Parathyroid adenoma (tissue), 2 donors: ENCODE results near the gene KRTAP16-1.

ENCODE experiments used
- H2AFZ ChIP-seq: fragments of 300-600 bp; sonication (generic); one replicate; pipeline ENCODE4 v1.7.0; 2017; ENCODE audit warnings: antibody characterized with exemption, mild to moderate bottlenecking
- H3K27ac ChIP-seq: fragments of 300-600 bp; sonication (generic); one replicate; pipeline ENCODE4 v1.7.0; 2017
- H3K27me3 ChIP-seq: fragments of 300-600 bp; sonication (generic); one replicate; pipeline ENCODE4 v1.7.0; 2017; ENCODE audit warnings: low read length; ENCODE audit not compliant: control insufficient read depth, insufficient read depth
- H3K36me3 ChIP-seq: fragments of 300-600 bp; sonication (generic); one replicate; pipeline ENCODE4 v1.7.0; 2017; ENCODE audit warnings: low read length; ENCODE audit not compliant: control insufficient read depth, insufficient read depth
- H3K4me1 ChIP-seq: fragments of 300-600 bp; sonication (generic); one replicate; pipeline ENCODE4 v1.7.0; 2017; ENCODE audit warnings: control low read depth
- H3K4me2 ChIP-seq: fragments of 300-600 bp; sonication (generic); one replicate; pipeline ENCODE4 v1.7.0; 2017; ENCODE audit warnings: low read length
- H3K4me3 ChIP-seq: fragments of 300-600 bp; sonication (generic); one replicate; pipeline ENCODE4 v1.7.0; 2017; ENCODE audit warnings: low read depth, low read length
- H3K79me2 ChIP-seq: fragments of 300-600 bp; sonication (generic); one replicate; pipeline ENCODE4 v1.7.0; 2017; ENCODE audit warnings: control low read depth
- H3K9ac ChIP-seq: fragments of 300-600 bp; sonication (generic); one replicate; pipeline ENCODE4 v1.7.0; 2017; ENCODE audit warnings: mild to moderate bottlenecking
- H3K9me3 ChIP-seq: fragments of 300-600 bp; sonication (generic); one replicate; pipeline ENCODE4 v1.7.0; 2017; ENCODE audit warnings: low read length; ENCODE audit not compliant: control insufficient read depth
- CTCF ChIP-seq: fragments of 300-600 bp; sonication (generic); IDR thresholded peaks from one replicate; pipeline ENCODE4 v1.7.0; 2017; ENCODE audit warnings: antibody characterized with exemption, mild to moderate bottlenecking
- donor health status: primary hyperparathyroidism.

The KRTAP16-1 gene

GRCh38 chr17:41265078-41265477, 44.0 kb downstream of the KRTAP16-1 start, which contains the start of gene KRTAP9-6:
KRTAP9-6 (plus strand) TSS chr17:41265378; CDS start chr17:41265378, 0 bp downstream.
- no peak within 1 kb of the TSS for H3K9ac ChIP-seq
- no peak within 1 kb of the TSS for H3K27ac ChIP-seq
- H3K4me1 ChIP-seq: no peaks in the 10 kb centered on the region
- no peaks in the 10 kb centered on the region for H3K27me3 ChIP-seq
- H3K4me3 ChIP-seq: no peak within 1 kb of the TSS
- H3K4me2 ChIP-seq: no peak within 1 kb of the TSS
- H3K36me3 ChIP-seq: no peaks in the 10 kb centered on the region
- no peak for TF ChIP-seq CTCF
- H2AFZ ChIP-seq: no peak within 1 kb of the TSS
- no peaks in the 10 kb centered on the region for H3K79me2 ChIP-seq
- H3K9me3 ChIP-seq: no peaks in the 10 kb centered on the region

GRCh38 chr17:41264599-41264998, 44.5 kb downstream of the KRTAP16-1 start:
- Histone ChIP-seq H3K27ac (no peak overlapping the region), H3K4me1 (no peaks in the 10 kb centered on the region), H3K4me3 (no peak overlapping the region), H3K27me3 (no peaks in the 10 kb centered on the region), H3K79me2 (no peaks in the 10 kb centered on the region), H3K9ac (no peak overlapping the region), H3K9me3 (no peaks in the 10 kb centered on the region), H2AFZ (no peak overlapping the region), H3K4me2 (no peak overlapping the region), H3K36me3 (no peaks in the 10 kb centered on the region)
- TF ChIP-seq CTCF: no peak

- Histone ChIP-seq H3K4me1 (no peaks in the 10 kb centered on the region), H3K9me3 (no peaks in the 10 kb centered on the region), H2AFZ (no peak overlapping the region), H3K4me3 (no peak overlapping the region), H3K4me2 (no peak overlapping the region), H3K27ac (no peak overlapping the region), H3K27me3 (no peaks in the 10 kb centered on the region), H3K9ac (no peak overlapping the region), H3K36me3 (no peaks in the 10 kb centered on the region), H3K79me2 (no peaks in the 10 kb centered on the region)
- TF ChIP-seq CTCF: no peak
Measured at GRCh38 chr17:41263212-41263611, 45.9 kb downstream of the KRTAP16-1 start.

- H3K27ac ChIP-seq: no peak overlapping the region
- H3K9me3 ChIP-seq: no peaks in the 10 kb centered on the region
- no peak for TF ChIP-seq CTCF
- no peak overlapping the region for H3K9ac ChIP-seq
- H3K4me3 ChIP-seq: no peak overlapping the region
- no peaks in the 10 kb centered on the region for H3K27me3 ChIP-seq
- no peaks in the 10 kb centered on the region for H3K79me2 ChIP-seq
- no peak overlapping the region for H3K4me2 ChIP-seq
- no peaks in the 10 kb centered on the region for H3K4me1 ChIP-seq
- no peak overlapping the region for H2AFZ ChIP-seq
- no peaks in the 10 kb centered on the region for H3K36me3 ChIP-seq
Measured at GRCh38 chr17:41258406-41258805, 50.7 kb downstream of the KRTAP16-1 start.
